Activated CD4-positive, alpha-beta T cell treated with anti-CD3 and anti-CD28 coated beads for 24 hours (primary cell): ENCODE measurements around the gene MSRB3.

ENCODE experiments used
- DNase-seq, 2 donors: peaks; one replicate each; pipeline ENCODE4 v3.0.0-alpha.2; 2020; ENCODE audit warnings: low read depth in 2 of 2

The MSRB3 gene

GRCh38 chr12:65391711-65392110 is 113.2 kb downstream of the MSRB3 start:
- DNase-seq, result no peak

DNA sequence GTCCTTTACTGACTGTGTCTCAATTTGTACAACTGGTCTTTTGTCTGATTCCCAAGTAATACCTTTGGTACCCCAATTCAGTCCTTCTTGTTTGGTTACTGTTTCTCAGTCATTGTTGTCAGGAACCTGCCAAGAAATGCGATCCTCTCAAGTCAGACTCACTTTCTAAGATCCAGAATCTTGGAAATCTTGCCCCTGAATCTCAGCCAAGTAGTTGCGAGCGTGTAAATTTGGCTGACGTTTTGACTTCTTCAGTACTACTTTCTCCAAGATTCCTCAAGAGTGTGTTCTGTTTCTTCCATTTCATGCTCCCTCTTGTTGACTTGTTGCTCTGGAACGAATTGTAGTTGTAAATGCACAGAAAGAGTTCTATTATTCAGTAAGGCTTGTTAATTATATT is 114.0 kb downstream of the MSRB3 start:
- DNase-seq, result no peak

DNA sequence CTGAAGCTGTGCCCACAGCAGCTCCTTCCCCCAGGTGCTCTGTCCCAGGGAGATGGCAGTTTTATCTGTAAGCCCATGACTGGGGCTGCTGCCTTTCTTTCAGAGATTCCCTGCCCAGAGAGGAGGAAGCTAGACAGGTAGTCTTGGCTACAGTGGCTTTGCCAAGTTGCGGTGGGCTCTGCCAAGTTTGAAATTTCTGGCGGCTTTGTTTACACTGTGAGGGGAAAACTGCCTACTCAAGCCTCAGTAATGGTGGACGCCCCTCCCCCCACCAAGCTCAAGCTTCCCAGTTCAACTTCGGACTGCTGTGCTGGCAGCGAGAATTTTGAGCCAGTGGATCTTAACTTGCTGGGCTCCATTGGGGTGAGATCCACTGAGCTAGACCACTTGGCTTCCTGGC is 124.7 kb downstream of the MSRB3 start:
- no peak for DNase-seq

- no peak for DNase-seq
Observed at GRCh38 chr12:65407388-65408149, 129.1 kb downstream of the MSRB3 start.

GRCh38 chr12:65408441-65408840 is 130.0 kb downstream of the MSRB3 start:
- DNase-seq, result no peak

DNA sequence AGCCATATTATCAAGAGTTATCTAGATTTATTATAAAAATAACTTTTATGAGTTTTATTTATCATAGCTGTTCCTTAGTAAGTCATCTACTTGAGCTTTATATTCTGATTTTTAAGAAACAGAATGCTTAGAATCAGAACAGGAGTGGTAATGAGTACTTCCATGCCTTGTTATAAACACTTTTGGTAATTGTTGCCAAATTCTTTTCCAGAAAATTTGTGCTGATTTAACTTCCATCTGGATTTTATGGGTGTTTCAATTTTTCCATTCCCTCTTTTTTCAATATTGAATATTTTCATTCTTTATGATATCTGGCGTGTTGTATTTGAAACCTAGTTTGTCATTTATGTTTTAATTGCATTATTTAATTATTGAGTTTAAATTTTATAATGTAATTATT is 131.2 kb downstream of the MSRB3 start:
- no peak for DNase-seq

GRCh38 chr12:65411171-65411570 is 132.7 kb downstream of the MSRB3 start:
- DNase-seq, result no peak

DNA sequence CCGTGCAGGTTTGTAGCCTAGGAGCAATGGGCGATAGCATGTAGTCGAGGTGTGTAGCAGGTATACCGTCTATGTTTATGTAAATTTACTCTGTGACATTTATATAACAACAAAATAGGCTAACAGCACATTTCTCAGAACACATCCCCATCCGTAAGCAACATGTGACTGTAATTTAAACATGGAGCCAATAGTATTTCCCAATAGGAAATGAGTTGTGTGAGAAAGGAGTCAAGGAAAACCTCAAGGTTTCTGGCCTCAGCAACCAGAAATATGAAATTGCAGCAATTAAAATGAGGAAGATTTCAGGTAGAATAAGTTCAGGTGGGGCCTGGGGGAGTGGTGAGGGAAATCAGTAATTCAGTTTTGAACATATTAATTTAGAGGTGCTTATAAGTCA is 136.0 kb downstream of the MSRB3 start:
- no peak for DNase-seq

- DNase-seq, result no peak
Observed at GRCh38 chr12:65415826-65416225, 137.3 kb downstream of the MSRB3 start.

GRCh38 chr12:65419284-65420072 is 141.0 kb downstream of the MSRB3 start:
- no peak for DNase-seq

DNA sequence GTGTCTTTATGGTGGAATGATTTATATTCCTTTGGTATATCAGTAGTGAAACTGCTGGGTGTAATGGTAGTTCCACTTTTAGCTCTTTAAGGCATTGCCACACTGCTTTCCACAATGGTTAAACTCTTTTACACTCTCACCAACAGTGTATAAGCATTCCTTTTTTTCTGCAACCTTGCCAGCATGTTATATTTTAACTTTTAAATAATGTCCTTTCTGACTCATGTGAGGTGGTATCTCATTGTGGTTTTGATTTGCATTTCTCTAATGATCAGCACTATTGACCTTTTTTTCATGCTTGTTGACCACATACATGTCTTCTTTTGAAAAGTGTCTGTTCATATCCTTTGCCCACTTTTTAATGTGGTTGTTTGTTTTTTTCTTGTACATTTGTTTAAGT is 142.5 kb downstream of the MSRB3 start:
- no peak for DNase-seq

- DNase-seq, result no peak
Observed at GRCh38 chr12:65427646-65428045, 149.2 kb downstream of the MSRB3 start.

DNA sequence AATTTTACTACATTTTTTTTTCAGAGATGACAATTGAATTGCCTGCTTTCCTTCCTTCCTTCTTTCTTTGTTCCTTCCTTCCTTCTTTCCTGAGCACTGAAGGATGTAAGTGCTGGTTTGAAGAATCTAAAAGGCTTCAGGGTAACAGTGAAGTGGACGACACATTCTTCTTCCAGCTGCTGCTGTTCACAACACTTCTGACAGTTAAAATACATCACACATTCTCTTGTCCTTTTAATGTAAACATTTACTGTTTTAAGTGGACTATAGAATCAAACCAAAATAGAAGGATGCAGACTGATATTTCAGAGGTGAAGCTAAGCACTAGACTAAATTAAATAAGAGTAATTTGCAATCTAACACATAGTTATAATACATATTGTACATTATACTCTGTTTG is 151.5 kb downstream of the MSRB3 start:
- no peak for DNase-seq

DNA sequence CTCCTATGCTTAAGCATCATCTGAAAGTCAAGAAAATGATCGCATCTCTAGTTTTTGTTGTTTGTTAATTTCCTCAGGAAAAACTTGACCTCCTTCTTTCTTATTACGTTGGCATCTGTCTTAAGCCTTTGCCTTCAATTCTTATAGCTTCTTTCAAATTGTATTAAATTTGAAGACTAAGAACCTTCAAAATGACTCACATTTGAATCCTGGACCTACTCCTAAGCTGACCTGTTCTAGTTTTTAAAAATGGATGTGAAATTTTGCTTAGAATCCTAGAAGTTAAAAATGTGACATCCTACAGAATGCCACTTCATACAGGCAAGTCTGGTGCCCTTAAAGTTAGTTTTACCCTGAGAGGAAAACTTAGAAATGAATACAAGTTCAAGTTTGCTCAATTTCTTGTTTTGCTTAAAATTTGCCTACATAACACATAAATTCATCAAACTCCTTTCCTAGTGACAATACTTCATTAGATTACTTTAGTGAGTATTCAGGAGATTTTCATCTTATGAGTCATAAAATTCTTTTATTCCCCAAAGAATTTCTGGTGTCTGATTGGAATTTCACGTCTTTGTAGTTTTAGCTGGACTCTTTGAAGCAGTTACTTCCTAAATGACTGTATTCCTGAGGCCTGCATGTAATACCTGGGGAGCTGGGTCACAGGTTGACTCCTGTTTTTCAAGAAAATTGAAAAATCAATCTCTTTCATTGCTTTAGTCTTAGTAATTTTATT is 152.3 kb downstream of the MSRB3 start:
- DNase-seq, result no peak

DNA sequence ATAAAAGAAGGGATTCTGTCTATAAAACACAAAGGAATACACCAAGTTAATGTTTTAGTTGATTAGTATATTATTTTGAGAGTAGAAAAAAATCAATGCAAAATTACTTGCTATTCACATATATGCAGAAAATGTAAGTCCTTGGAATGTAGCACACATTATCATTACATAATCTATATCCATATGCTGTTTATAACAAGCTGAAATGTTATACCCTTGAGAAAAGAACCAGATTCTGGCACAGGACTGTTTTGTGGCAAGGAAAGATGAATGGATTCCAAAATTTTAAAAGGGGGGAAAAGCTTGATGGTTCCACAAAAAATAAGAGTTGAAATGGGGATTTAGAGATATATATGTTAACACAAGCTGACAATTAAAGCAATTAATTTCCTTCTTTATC is 153.6 kb downstream of the MSRB3 start:
- DNase-seq, result no peak

GRCh38 chr12:65432651-65433050 is 154.2 kb downstream of the MSRB3 start:
- no peak for DNase-seq

DNA sequence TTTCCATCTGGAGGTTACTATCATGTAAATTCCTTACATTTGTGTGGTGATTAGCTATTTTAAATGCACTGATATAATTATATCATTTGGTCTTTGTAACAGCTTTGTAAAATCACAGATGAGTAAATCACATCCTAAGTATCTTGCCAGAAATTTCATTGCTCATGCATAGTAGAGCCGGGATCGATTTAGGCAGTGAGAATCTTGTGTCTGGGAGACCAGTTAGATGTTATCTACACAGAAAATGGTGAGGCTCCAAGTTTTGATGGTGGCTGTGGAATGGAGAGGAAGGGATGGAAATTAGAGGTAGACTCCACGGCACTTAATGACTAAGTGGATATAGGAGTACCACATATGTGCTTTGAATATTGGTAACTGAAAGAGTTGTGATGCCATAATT is 156.3 kb downstream of the MSRB3 start:
- DNase-seq, result no peak

GRCh38 chr12:65443038-65443437 is 164.6 kb downstream of the MSRB3 start:
- DNase-seq, result no peak

GRCh38 chr12:65444996-65445395 is 166.5 kb downstream of the MSRB3 start:
- DNase-seq, result no peak

DNA sequence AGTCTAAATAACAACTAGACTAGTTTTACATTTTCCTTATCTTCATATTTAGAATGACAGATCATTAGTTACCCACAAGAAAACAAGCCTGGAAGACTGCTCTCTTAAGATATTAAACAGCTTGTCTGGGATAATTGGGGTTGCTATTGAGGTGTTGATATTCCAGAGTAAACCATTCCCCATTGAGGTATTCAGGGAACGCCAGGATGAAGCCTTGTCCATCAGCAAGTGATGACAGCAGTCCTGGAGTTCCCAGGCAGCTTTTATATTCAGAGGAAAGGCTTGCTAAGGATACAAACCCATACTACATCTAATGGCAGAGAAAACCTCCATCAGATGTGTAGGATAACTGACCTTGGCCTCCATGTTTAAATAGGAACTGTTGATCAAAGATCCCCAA is 168.4 kb downstream of the MSRB3 start:
- DNase-seq, result no peak

- DNase-seq, result no peak
Observed at GRCh38 chr12:65449400-65449799, 170.9 kb downstream of the MSRB3 start.

DNA sequence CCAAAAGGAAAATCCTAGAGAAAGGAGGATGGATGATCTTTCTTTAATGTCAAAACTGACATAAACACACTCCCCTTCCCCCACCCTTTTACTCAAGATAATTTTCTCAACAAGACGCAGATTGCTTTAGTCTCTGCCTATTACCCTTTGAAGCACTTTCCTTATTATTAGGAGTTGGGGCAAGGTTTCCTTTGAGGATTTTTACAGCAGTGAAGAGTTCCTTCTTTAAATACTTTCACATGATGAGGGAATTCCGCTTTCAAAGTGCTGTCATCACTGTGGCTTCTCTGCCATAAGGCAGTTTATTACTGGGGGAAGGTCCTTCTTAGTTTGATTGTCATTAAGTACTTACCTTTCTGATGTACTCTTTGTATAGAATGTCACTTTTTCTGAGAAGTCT is 172.1 kb downstream of the MSRB3 start:
- no peak for DNase-seq
